Natural killer cell (primary cell): ENCODE data around the gene PFKP. TPM values are rescaled to one million over a fixed set of nuclear protein-coding genes. Genes with fewer than 3 reads are reported as not detected.

ENCODE experiments used
- ATAC-seq, 3 donors: fragments of 150-1000 bp in 2 of 3; fragments of 200-7000 bp in 1 of 3; cut with Tn5 transposase; 1 replicate in 1 of 3; 2 replicates in 2 of 3; pipeline ENCODE4 v1.10.0; 2021; ENCODE audit warnings: mild to moderate bottlenecking in 2 of 3, moderate library complexity in 2 of 3
- DNase-seq, 2 donors: peaks; one replicate each; pipeline versions ENCODE4 v3.0.0 to v3.0.0-alpha.2; 2013 to 2021; ENCODE audit warnings: mixed read lengths in 1 of 2
- H3K27ac ChIP-seq: one replicate; pipeline ENCODE4 v1.5.1; 2013; ENCODE audit warnings: mild to moderate bottlenecking, low read length
- H3K27me3 ChIP-seq: one replicate; pipeline ENCODE4 v1.6.1; 2013; ENCODE audit warnings: low read length; ENCODE audit not compliant: control insufficient read depth, insufficient read depth
- H3K36me3 ChIP-seq: one replicate; pipeline ENCODE4 v1.6.1; 2013; ENCODE audit warnings: low read length; ENCODE audit not compliant: control insufficient read depth, insufficient read depth
- H3K4me1 ChIP-seq: one replicate; pipeline ENCODE4 v1.6.1; 2013; ENCODE audit warnings: low read length; ENCODE audit not compliant: control insufficient read depth, insufficient read depth
- H3K4me3 ChIP-seq: one replicate; pipeline ENCODE4 v1.5.1; 2013; ENCODE audit warnings: low read length
- H3K9me3 ChIP-seq: one replicate; pipeline ENCODE4 v1.6.1; 2013; ENCODE audit warnings: low read length; ENCODE audit not compliant: control insufficient read depth, insufficient read depth
- H3K27ac Mint-ChIP-seq, 2 donors: one replicate each; pipeline ENCODE4 v1.8.0; 2022; ENCODE audit warnings: mild to moderate bottlenecking in 2 of 2, mixed read lengths in 2 of 2, moderate library complexity in 1 of 2
- H3K27me3 Mint-ChIP-seq, 2 donors: one replicate each; pipeline ENCODE4 v1.8.0; 2022; ENCODE audit warnings: low read depth in 2 of 2, mixed read lengths in 2 of 2
- H3K36me3 Mint-ChIP-seq: one replicate; pipeline ENCODE4 v1.8.0; 2022; ENCODE audit warnings: mixed read lengths
- H3K4me1 Mint-ChIP-seq, 2 donors: one replicate each; pipeline ENCODE4 v1.8.0; 2022; ENCODE audit warnings: mixed read lengths in 2 of 2
- H3K4me3 Mint-ChIP-seq: one replicate; pipeline ENCODE4 v1.8.0; 2022; ENCODE audit warnings: mild to moderate bottlenecking, moderate library complexity, mixed read lengths
- H3K9me3 Mint-ChIP-seq, 2 donors: one replicate each; pipeline ENCODE4 v1.8.0; 2022; ENCODE audit warnings: mixed read lengths in 2 of 2
- CTCF ChIP-seq: fragments of 200-600 bp; IDR thresholded peaks from one replicate; pipeline ENCODE4 v1.8.0; 2022; ENCODE audit warnings: antibody characterized with exemption
- WGBS: methylation state at CpG from one replicate; pipeline ENCODE4 v1.1.7; 2013; ENCODE audit warnings: missing lambda C conversion rate; ENCODE audit not compliant: insufficient coverage; 5-methylcytosine and 5-hydroxymethylcytosine counted together
- intact Hi-C: fragments of 100-400 bp; cut with micrococcal nuclease; formaldehyde crosslinking; loops from one replicate; pipeline ENCODE4 v1.14.2; 2022
- total RNA-seq, 4 donors: library from RNA; stranded (reverse); fragments of 120-200 nt in 1 of 4; gene quantifications; one replicate each; pipeline versions ENCODE4 v1.2.3 to v1.2.4, GENCODE V29; 2013 to 2022

Gene PFKP
- total RNA-seq, 3 donors from 2014 or later (not counting 1 experiment from before 2014, with no cell fraction given), result 43.9 to 62.4 (median 47.4) TPM

DNA sequence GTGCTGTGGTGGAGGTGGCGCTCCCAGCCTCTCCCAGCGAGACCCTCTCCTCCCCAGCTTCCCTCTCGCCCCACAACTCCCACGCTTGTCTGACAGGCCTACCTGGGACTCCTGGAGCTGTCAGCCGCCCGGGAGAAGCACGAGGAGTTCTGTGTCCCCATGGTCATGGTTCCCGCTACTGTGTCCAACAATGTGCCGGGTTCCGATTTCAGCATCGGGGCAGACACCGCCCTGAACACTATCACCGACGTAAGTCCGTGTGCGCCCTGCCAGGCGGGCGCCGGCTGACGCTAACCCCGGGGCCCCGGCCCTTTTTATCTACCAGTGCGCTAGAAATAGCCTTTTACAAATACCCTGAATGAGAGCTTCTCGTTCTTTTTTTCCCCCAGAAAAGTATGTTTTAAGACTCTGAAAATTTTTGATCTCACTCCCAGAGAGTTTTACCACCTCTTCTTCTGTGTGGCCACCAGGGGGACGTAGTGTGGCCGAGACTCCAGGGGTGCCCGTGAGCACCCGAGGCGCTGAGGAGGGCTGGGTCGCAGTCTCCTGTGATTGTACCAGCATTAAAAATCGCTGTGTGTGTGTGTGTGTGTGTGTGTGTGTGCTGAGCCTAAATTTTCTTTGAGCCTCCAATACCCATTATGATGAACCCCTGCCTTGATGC lies 52.6 kb downstream of the PFKP start:
- Histone ChIP-seq H3K4me3 (no peak overlapping the region), H3K27ac (no peak overlapping the region), H3K9me3 (no peaks in the 10 kb centered on the region), H3K4me1 (no peaks in the 10 kb centered on the region), H3K36me3 (peaks cover 37% of the 10 kb centered on the region), H3K27me3 (no peaks in the 10 kb centered on the region)
- H3K9me3 Mint-ChIP-seq, result no peaks in the 10 kb centered on the region
- intact Hi-C loops, result no loop called here
- no peaks in the 10 kb centered on the region for H3K4me1 Mint-ChIP-seq
- peaks cover 7% of the 10 kb centered on the region for H3K36me3 Mint-ChIP-seq
- no peaks in the 10 kb centered on the region for H3K27me3 Mint-ChIP-seq
- DNase-seq (peak in 1 of 2 donors; percentile 27), ATAC-seq (no peak)
- WGBS, result 95% methylated on average over 26 of the region's 31 CpGs
- H3K27ac Mint-ChIP-seq, result no peak overlapping the region
- no peak for TF ChIP-seq CTCF
- H3K4me3 Mint-ChIP-seq, result no peak overlapping the region

GRCh38 chr10:3122034-3122433 lies 54.7 kb downstream of the PFKP start:
- H3K36me3 Mint-ChIP-seq, result no peaks in the 10 kb centered on the region
- Histone ChIP-seq H3K4me1 (no peaks in the 10 kb centered on the region), H3K9me3 (no peaks in the 10 kb centered on the region), H3K27me3 (no peaks in the 10 kb centered on the region), H3K36me3 (peaks cover 30% of the 10 kb centered on the region), H3K4me3 (no peak overlapping the region), H3K27ac (no peak overlapping the region)
- ATAC-seq, result no peak
- TF ChIP-seq CTCF, result no peak
- no peak overlapping the region for H3K4me3 Mint-ChIP-seq
- no peak overlapping the region for H3K27ac Mint-ChIP-seq
- intact Hi-C loops, result no loop called here
- WGBS, result 93% methylated on average over 14 of the region's 14 CpGs
- DNase-seq, result no peak
- no peaks in the 10 kb centered on the region for H3K27me3 Mint-ChIP-seq
- no peaks in the 10 kb centered on the region for H3K9me3 Mint-ChIP-seq
- no peaks in the 10 kb centered on the region for H3K4me1 Mint-ChIP-seq

DNA sequence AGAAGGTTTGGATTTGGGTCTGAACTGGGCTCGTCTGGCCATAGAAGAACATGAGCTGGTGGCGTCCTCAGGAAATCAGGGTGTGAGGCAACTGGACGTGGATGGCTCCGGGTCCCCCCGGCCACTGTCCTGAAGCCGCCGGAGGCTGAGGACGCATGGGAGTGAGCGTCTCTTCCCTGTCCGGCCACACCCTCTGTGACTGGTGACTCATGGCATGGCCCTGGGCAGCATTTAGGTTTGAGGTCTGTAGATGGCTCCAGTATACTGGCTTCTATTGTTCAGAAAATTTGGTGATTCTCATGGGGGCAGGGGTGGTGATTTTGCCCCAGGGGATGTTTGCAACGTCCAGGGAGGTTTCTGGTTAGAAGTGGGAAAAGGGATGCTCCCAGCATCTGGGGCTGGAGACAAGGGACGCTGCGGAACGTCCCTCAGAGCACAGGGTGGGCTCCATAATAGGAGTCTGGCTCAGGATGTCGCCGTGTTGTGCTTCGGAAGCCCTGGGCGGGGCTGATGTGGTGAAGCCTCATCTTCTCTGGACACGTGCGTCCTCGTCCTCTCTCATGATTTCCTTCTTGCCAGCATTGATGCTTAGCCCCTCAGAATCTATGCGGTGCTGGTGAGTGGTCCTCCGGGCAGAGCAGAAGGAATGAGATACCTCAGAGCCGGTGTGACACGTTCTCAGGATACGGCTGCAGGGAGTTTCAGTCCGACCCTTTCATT lies 55.3 kb downstream of the PFKP start:
- no peaks in the 10 kb centered on the region for H3K4me1 ChIP-seq
- no peaks in the 10 kb centered on the region for H3K4me1 Mint-ChIP-seq
- peaks cover 25% of the 10 kb centered on the region for H3K36me3 ChIP-seq
- ATAC-seq (no peak), DNase-seq (no peak)
- H3K4me3 ChIP-seq, result no peak overlapping the region
- H3K27me3 ChIP-seq, result no peaks in the 10 kb centered on the region
- intact Hi-C loops, result no loop called here
- 88% methylated on average over 27 of the region's 27 CpGs for WGBS
- no peak overlapping the region for H3K4me3 Mint-ChIP-seq
- no peak overlapping the region for H3K27ac Mint-ChIP-seq
- H3K27ac ChIP-seq, result no peak overlapping the region
- no peaks in the 10 kb centered on the region for H3K27me3 Mint-ChIP-seq
- H3K9me3 ChIP-seq, result no peaks in the 10 kb centered on the region
- no peaks in the 10 kb centered on the region for H3K36me3 Mint-ChIP-seq
- H3K9me3 Mint-ChIP-seq, result no peaks in the 10 kb centered on the region
- no peak for TF ChIP-seq CTCF
